Left lobe of liver (tissue), 2 donors: ENCODE measurements around the gene MACO1. TPM values are rescaled to one million over a fixed set of nuclear protein-coding genes. Genes with fewer than 3 reads are reported as not detected.
"Not testable (repeated sequence)": the region's sequence is repeated elsewhere in the genome, so short reads cannot be mapped to it uniquely, and the experiment has no call there.

Experiments used
- ATAC-seq: fragments of 200-7000 bp; cut with Tn5 transposase; one replicate; pipeline ENCODE4 v1.9.1; 2020; ENCODE audit warnings: mild to moderate bottlenecking, moderate library complexity
- DNase-seq: peaks from one replicate; pipeline ENCODE4 v3.0.0-alpha.2; 2020; ENCODE audit warnings: low spot score
- total RNA-seq: library from RNA; stranded (reverse); gene quantifications from one replicate; pipeline ENCODE4 v1.2.1, GENCODE V29; 2021
- donor health status: DM: no; HTN: no; CAD: no; lungs with moderate emphysema.
- donor health status: DM: no; HTN: yes; CAD: no.

Gene MACO1
- total RNA-seq, 1 donor from 2014 or later, result 34.0 TPM

- not testable (repeated sequence) for ATAC-seq, DNase-seq
Measured at GRCh38 chr1:25420715-25421114, 10.0 kb upstream of the MACO1 start, which contains the start of gene RHCE. Gene RHCE (minus strand): TSS chr1:25420825. CDS start chr1:25420786, 39 bp downstream.

GRCh38 chr1:25423206-25423605 lies 7.5 kb upstream of the MACO1 start:
- DNase-seq (peak; percentile 90), ATAC-seq (peak; percentile 83)

- ATAC-seq, result peak; percentile 63
Measured at GRCh38 chr1:25425098-25426085, 5.3 kb upstream of the MACO1 start.

DNA sequence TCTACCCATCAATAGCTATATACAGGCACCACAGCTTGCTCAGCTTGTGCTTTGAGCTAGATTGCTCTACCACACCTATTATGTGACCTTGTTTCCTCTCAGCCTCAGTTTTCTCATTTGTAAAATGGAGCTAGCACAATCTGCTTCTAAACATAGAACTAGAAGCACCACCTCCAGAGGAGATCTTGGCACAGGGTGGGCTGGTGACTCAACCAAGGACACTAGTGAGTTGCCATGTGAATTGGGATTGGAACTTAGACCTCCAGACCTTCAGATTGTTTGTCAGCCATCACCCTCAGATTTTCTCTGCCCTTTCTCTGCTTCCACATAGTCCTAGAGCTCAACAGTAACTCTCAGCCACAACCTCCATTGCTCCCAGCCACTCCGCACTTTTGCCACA lies 3.0 kb upstream of the MACO1 start:
- ATAC-seq, result no peak
- DNase-seq, result no peak

More at GRCh38 chr1:25425098-25426085, 5.3 kb upstream of the MACO1 start:
- DNase-seq, result peak; percentile 93

GRCh38 chr1:25428475-25429166 lies 2.1 kb upstream of the MACO1 start:
- no peak for ATAC-seq
- DNase-seq, result no peak

DNA sequence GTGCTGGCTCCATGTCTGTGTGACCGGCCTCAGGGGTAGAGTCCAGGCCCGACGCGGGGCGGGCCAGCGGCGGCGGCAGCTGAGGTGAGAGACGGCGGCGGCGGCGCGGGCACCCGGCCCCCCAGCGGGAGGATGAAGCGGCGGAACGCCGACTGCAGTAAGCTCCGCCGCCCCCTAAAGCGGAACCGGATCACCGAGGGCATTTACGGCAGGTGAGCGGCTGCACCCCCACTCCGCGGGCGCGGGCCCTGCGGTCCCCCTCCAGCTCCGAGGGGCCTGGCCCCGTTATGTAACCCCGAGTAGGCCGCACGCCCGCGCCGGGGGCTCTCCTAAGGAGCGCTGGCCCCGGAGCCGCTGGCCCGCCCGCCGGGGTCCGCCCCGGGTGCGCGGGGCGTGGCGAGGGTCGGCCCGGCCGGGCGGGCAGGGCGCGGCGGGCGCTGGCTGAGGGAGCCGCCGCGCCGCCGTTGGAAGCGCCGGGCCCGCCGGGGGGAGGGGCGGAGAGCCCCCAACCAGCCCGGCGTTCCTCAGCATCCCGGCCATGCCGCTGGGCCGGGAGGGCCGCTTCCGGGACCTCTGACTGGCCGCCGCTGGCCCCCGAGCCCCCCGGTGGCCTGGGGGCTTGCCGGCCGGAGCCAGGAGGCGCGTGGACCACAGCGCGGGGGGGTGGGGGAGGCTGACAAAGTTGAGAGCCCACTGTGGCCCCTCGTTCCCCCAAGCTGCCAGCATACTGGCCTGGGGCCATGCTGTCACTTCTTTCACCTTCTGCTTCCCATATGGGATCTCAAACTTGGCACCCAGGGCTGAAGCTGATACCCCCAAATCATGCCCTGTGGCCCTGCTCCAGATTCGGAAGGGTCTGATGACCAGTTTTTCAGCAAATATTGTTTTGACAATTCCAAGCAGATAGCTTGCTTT lies 527 bp downstream of the MACO1 start:
- DNase-seq (peak; percentile 54), ATAC-seq (peak; percentile 18)

DNA sequence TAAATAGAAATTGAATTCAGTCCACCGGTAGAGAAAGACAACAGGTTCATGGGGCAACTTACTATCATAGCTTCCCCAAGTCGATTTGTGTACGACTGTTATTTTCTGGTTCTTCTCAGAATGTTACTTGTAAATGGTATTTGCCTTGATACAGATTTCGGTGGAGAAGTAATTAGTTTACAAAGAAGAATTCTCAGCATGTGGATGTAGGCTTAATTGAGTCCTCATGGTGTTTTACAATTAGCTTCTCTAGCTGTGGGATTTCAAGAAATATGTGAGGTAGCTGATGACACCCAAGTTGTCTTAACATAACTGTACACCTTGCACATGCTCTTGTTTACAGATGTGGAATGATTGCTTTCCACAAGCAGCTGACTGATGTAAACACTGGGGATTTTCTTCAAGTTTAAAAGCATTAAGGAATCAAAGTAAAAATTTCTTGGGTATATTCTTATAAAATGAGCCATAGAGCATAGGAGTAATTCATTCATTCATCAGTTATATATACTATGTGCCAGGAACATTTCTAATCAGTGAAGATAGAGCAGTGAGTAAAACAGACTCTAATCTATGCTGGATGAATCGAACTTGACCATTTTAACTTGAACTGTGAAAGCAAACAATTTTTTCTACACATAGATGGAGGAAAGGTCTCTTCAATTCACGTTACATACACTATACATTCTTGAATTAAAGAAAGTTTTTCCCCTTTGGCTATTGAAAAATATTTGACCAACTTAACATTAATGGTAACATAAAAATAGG lies 1.4 kb downstream of the MACO1 start:
- DNase-seq (no peak), ATAC-seq (no peak)

DNA sequence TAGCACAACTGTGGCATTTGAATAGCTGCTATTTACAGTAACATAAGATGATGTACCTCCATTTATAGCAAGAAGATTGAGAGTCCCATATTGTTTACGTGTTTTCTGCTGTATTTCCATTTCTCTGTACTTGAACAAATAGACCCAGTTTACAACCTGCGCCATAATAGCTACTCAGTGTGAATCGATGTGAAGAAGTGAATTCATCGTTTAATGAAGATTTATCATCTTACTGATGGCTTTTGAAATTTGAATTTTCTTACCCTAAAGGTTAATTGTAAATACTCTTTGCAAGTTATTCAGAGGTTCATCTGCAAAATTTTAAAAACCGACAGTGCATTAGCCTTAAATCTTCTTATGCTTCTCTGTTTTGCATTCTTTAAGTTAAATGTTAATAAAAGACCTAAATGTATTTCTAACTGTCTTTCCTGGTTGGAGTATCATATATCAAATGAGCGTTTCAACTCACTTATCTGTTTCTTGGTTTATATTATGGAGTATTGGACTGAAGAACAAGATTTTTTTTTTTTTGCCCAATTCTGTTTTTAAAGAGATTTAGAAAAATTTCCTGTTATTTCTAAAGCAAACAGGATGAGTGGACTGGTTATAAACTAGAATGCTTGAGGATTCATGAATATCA lies 2.2 kb downstream of the MACO1 start:
- no peak for DNase-seq
- ATAC-seq, result no peak

DNA sequence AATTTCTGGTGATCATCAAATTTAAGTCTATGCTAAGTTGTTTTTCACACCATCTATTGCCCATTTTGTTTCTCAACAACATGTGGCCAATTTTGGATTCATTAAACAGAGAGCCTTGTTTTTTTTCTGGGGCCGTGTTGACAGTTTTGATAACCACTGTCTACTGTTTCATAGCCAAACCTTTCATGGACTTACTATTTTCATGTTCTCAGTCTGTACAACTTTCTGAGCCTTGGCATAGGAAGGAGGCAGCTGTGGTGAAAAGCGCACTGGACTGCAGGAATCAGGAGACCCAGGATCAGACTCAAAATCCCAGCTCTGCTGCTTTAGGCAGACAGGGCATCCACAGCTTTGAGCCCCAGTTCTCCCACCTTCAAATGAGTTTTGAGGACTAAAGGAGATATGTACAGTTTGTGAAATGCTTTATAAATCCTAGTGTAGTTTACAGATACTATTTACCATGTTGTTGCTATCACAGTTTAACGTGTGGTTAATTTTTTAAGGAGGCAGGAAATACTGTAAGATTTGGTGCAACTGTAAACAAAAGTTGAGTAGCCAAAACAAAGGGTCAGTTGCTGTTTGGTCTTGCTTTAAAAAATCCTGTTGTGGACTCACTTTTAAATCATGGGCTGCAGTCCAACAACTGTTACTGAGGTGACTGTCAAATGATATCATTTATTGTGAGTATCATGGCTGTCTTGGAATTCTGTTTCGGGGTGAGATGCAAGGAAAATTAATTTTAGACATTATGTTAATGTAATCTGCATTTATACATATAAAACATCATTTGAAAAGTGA lies 2.9 kb downstream of the MACO1 start:
- no peak for DNase-seq
- ATAC-seq, result no peak

GRCh38 chr1:25435397-25436108 lies 4.9 kb downstream of the MACO1 start:
- ATAC-seq (peak; percentile 24), DNase-seq (no peak)

- no peak for ATAC-seq
- no peak for DNase-seq
Measured at GRCh38 chr1:25437672-25438071, 7.0 kb downstream of the MACO1 start.

DNA sequence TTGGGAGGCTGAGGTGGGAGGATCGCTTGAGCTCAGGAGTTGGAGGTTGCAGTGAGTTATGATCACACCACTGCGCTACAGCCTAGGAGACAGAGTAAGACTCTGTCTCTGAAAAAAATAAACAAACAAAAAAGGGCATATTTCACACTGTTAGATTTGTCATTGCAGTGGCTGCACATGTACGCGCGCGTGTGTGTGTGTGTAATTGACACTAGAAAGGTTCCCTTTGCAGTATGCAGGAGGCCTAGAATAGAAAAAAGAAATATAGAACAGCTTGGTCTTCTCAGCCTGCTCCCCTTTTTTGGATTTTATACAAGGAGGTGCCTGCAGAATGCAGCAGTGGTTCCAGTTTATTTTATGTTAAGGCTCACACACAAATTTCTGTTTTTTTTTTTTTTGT lies 8.6 kb downstream of the MACO1 start:
- no peak for DNase-seq
- no peak for ATAC-seq

DNA sequence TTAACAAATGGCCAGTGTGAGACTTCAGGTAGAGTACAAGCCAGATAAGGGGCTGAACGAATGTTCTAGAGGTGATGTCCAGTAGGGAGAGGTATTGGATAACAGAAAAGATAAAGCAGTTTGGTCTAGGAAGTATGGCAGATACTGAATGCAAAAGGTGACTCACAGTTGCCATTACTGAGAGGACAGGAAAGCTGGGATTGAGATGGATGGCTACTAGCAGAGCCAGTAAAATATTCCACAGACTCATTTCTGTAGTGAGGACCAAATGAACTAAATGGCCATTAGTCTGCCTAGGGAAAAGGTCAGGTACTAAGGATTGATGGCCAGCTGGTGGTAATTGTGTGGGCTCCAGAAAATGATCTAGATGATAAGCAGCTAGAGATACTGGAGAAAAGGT lies 11.5 kb downstream of the MACO1 start:
- ATAC-seq (peak; percentile 37), DNase-seq (no peak)

GRCh38 chr1:25443030-25443699 lies 12.5 kb downstream of the MACO1 start:
- DNase-seq (no peak), ATAC-seq (no peak)

DNA sequence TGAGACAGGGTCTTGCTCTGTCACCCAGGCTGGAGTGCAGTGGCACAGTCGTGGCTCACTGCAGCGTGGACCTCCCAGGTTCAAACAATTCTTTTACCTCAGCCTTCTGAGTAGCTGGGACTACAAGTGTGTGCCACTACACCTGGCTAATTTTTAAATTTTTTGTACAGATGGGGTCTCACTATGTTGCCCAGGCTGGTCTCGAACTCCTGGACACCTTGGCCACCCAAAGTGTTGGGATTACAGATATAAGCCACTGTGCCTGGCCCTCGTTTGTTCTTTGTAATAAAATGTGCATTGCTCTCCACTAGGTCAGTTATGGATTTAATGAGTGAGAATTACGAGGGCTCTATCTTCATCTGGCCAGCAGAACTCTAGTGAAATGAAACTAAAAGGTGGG lies 13.9 kb downstream of the MACO1 start:
- not testable (repeated sequence) for ATAC-seq, DNase-seq

- ATAC-seq (no peak), DNase-seq (no peak)
Measured at GRCh38 chr1:25445993-25446538, 15.4 kb downstream of the MACO1 start.

DNA sequence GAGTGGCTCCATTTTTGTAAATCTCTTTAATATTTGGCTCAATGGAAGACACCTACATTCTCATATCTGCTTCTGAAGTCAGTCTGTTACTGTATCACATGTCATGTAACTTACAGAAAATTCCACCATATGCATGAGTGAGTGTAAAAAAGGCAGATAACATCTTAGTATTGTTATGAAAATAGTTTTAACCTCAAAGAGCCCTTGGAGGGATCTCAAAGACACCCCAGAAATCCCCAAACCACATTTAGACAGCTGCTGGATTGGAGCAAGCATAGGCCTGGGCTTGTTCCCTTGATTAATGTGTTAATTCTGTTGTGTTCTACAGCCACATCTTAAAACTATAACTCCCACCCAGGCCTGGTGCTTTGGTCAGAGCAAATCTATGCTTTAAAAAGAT lies 16.9 kb downstream of the MACO1 start:
- ATAC-seq, result no peak
- DNase-seq, result no peak
